K562 (cell line): ENCODE measurements around the gene CYSTM1. TPM values are rescaled to one million over a fixed set of nuclear protein-coding genes. Genes with fewer than 3 reads are reported as not detected.

Experiments
- ATAC-seq: fragments of 200-7000 bp; cut with Tn5 transposase; 3 replicates; pipeline ENCODE4 v1.9.1; 2020; ENCODE audit warnings: moderate library complexity
- BruUV-seq: library from RNA; stranded (reverse); fragments of 400-500 nt; replicated peaks from 2 replicates; lab custom pipeline; 2021; lab: Mats Ljungman, UMichigan
- CTCF ChIA-PET: fragments of 300-600 bp; formaldehyde crosslinking; extraction: SDS; loops from one replicate; lab custom pipeline; 2021; ENCODE audit warnings: low intra/inter-chr PET ratio; lab: Yijun Ruan, JAX
- POLR2A ChIA-PET: fragments of 300-600, 350-650 bp; sonication (Branson Sonifier 250); formaldehyde crosslinking; extraction: SDS; loops from one replicate; lab custom pipeline; 2021; ENCODE audit warnings: antibody characterized with exemption, inconsistent platforms; lab: Yijun Ruan, JAX
- DNase-seq, 4 experiments: peaks; one replicate each; pipeline versions ENCODE4 v3.0.0 to v3.0.0-alpha.2; 2011 to 2018; ENCODE audit warnings: low spot score in 3 of 4, mixed read lengths in 3 of 4; ENCODE audit errors: extremely low read depth in 1 of 4
- FAIRE-seq: peaks from 2 replicates; lab custom pipeline; 2011; peaks lifted over from hg19 to GRCh38; lab: Jason Lieb, UNC
- H2AFZ ChIP-seq: 2 replicates; pipeline ENCODE4 v1.6.0; 2011; ENCODE audit warnings: low read depth, low read length, control low read depth, inconsistent platforms
- H3K27ac ChIP-seq: fragments of 200-600 bp; 3 replicates; pipeline ENCODE4 v1.8.0; 2011; ENCODE audit warnings: low read depth, mild to moderate bottlenecking, control low read depth, inconsistent platforms, low read length, moderate library complexity, mixed read lengths; ENCODE audit errors: extremely low read depth
- H3K27me3 ChIP-seq, 2 experiments: fragments of 300-600 bp in 1 of 2; 2 replicates in 1 of 2; 3 replicates in 1 of 2; pipeline versions ENCODE4 v1.6.0 to v1.8.0; 2011; ENCODE audit warnings: inconsistent platforms in 2 of 2, low read length in 2 of 2, mild to moderate bottlenecking in 1 of 2, mixed read lengths in 1 of 2, moderate library complexity in 1 of 2; ENCODE audit not compliant: control insufficient read depth in 2 of 2, insufficient read depth in 2 of 2
- H3K36me3 ChIP-seq: fragments of 300-600 bp; 3 replicates; pipeline ENCODE4 v1.8.0; 2011; ENCODE audit warnings: mild to moderate bottlenecking, low read length, inconsistent platforms; ENCODE audit not compliant: control insufficient read depth, insufficient read depth
- H3K4me1 ChIP-seq, 2 experiments: fragments of 200-600 bp in 1 of 2; replicated peaks in 1 of 2; 2 replicates in 1 of 2; 3 replicates in 1 of 2; pipeline versions ENCODE4 v1.5.1 to v1.8.0; 2011; ENCODE audit warnings: inconsistent platforms in 2 of 2, low read length in 2 of 2, mild to moderate bottlenecking in 1 of 2, mixed read lengths in 1 of 2, moderate library complexity in 1 of 2; ENCODE audit not compliant: control insufficient read depth in 2 of 2, insufficient read depth in 2 of 2
- H3K4me2 ChIP-seq: 2 replicates; pipeline ENCODE4 v1.6.1; 2011; ENCODE audit warnings: low read length, control low read depth, inconsistent platforms, mixed read lengths; ENCODE audit not compliant: insufficient read depth
- H3K4me3 ChIP-seq: fragments of 200-600 bp; sonication (generic), shearing (Covaris generic); 2 replicates; pipeline ENCODE4 v1.5.1; 2016; ENCODE audit warnings: control low read depth, inconsistent platforms
- H3K79me2 ChIP-seq: fragments of 200-600 bp; 3 replicates; pipeline ENCODE4 v1.8.0; 2011; ENCODE audit warnings: low read length, inconsistent platforms; ENCODE audit not compliant: control insufficient read depth, insufficient read depth
- H3K9ac ChIP-seq, 2 experiments: 2 replicates each; pipeline versions ENCODE4 v1.6.0 to v1.6.1; 2011; ENCODE audit warnings: low read depth in 2 of 2, low read length in 2 of 2, control low read depth in 1 of 2, inconsistent platforms in 1 of 2, mild to moderate bottlenecking in 1 of 2, mixed read lengths in 1 of 2; ENCODE audit not compliant: insufficient read depth in 1 of 2
- H3K9me1 ChIP-seq: one replicate; pipeline ENCODE4 v1.6.0; 2011; ENCODE audit warnings: inconsistent platforms, mild to moderate bottlenecking, low read length, moderate library complexity; ENCODE audit not compliant: control insufficient read depth, insufficient read depth
- H3K9me3 ChIP-seq: replicated peaks from 2 replicates; pipeline ENCODE4 v1.5.1; 2011; ENCODE audit warnings: low read depth, low read length, inconsistent platforms; ENCODE audit not compliant: control insufficient read depth, insufficient read depth
- H4K20me1 ChIP-seq: replicated peaks from 2 replicates; pipeline ENCODE4 v1.6.1; 2011; ENCODE audit warnings: low read length, inconsistent platforms, mixed read lengths; ENCODE audit not compliant: control insufficient read depth, insufficient read depth
- HEY1 ChIP-seq: fragments of 250-450 bp; sonication (Bioruptor Pico); IDR thresholded peaks from 2 replicates; pipeline ENCODE4 v1.5.0; 2020; ENCODE audit warnings: mild to moderate bottlenecking, moderate library complexity, borderline replicate concordance
- SAFB2 ChIP-seq: fragments of 200-400 bp; formaldehyde crosslinking; IDR thresholded peaks from 2 replicates; pipeline ENCODE4 v1.6.1; 2018; ENCODE audit warnings: borderline replicate concordance, low read length, low read depth, moderate library complexity; ENCODE audit not compliant: severe bottlenecking
- ZC3H4 ChIP-seq: sonication (generic); formaldehyde crosslinking; IDR thresholded peaks from 2 replicates; pipeline ENCODE4 v1.9.0; 2021; ENCODE audit warnings: missing genetic modification reagents, borderline replicate concordance
- ZEB2 ChIP-seq: fragments of 450-650 bp; IDR thresholded peaks from 2 replicates; pipeline ENCODE4 v1.6.1; 2016
- ZNF134 ChIP-seq: fragments of 250-450 bp; sonication (Bioruptor Pico); conservative IDR thresholded peaks from 2 replicates; pipeline ENCODE4 v1.4.0; 2020
- ZNF766 ChIP-seq: fragments of 200-800 bp; sonication (Bioruptor generic); conservative IDR thresholded peaks from 2 replicates; pipeline ENCODE4 v1.6.1; 2016; ENCODE audit warnings: missing genetic modification characterization, missing compliant biosample characterization
- WGBS: fragments of 100-300 bp; shearing (Covaris generic); methylation state at CpG from one replicate; pipeline ENCODE4 v1.1.6; 2016; ENCODE audit warnings: low coverage, mixed read lengths; ENCODE audit not compliant: insufficient coverage; ENCODE audit errors: missing lambda C conversion rate; 5-methylcytosine and 5-hydroxymethylcytosine counted together
- in situ Hi-C: fragments of 300-500 bp; cut with MboI; formaldehyde crosslinking; loops from 4 replicates; pipeline ENCODE4 v1.15.0; 2018; ENCODE audit warnings: inconsistent platforms, mixed read lengths
- intact Hi-C: fragments of 100-400 bp; cut with micrococcal nuclease; formaldehyde crosslinking; loops from 2 replicates; pipeline ENCODE4 v1.14.2; 2022
- polyA plus RNA-seq, 8 experiments: library from polyadenylated mRNA; depleted of rRNA in 4 of 8; stranded (reverse) in 5 of 8; unstranded in 3 of 8; fragments of >200 nt; fragmentation: Nextera tagmentation in 2 of 8; fragmentation: Illumina TruSeq in 1 of 8; extraction: Ambion mirVana in 2 of 8; extraction: Trizol in 1 of 8; gene quantifications; 2 replicates each; pipeline versions ENCODE4 v1.2.1 to v1.2.3, GENCODE V29; 2011 to 2014; ENCODE audit warnings: inconsistent platforms in 1 of 8, missing spikeins in 1 of 8
- total RNA-seq, 7 experiments: library from RNA; depleted of rRNA in 6 of 7; stranded (reverse); fragments of >200 nt in 6 of 7; fragmentation: Illumina TruSeq in 2 of 7; extraction: Trizol in 2 of 7; gene quantifications; 2 replicates each; pipeline versions ENCODE4 v1.2.1 to v1.2.3, GENCODE V29; 2011 to 2021; ENCODE audit warnings: low replicate concordance in 1 of 7
- TF ChIP-seq, protein P1 (sequence below): fragments of 250-450 bp; sonication (Bioruptor Pico); IDR thresholded peaks from 2 replicates; pipeline ENCODE4 v1.6.1; 2021; ENCODE audit warnings: mild to moderate bottlenecking
- TF ChIP-seq, protein P2 (sequence below): fragments of 200-600 bp; sonication (generic); IDR thresholded peaks from one replicate; pipeline ENCODE4 v1.6.1; 2012; ENCODE audit warnings: mild to moderate bottlenecking, low read depth, low read length, inconsistent platforms
- TF ChIP-seq, protein P3 (sequence below): sonication (generic); formaldehyde crosslinking; IDR thresholded peaks from 2 replicates; pipeline ENCODE4 v1.8.1; 2023; ENCODE audit warnings: mild to moderate bottlenecking, missing genetic modification reagents

CYSTM1 gene
- total and polyA plus RNA-seq, 9 of the 15 experiments (the other 6 are each of a cell fraction or from before 2014, with no cell fraction given): 76.1 to 422 (median 108) TPM

DNA sequence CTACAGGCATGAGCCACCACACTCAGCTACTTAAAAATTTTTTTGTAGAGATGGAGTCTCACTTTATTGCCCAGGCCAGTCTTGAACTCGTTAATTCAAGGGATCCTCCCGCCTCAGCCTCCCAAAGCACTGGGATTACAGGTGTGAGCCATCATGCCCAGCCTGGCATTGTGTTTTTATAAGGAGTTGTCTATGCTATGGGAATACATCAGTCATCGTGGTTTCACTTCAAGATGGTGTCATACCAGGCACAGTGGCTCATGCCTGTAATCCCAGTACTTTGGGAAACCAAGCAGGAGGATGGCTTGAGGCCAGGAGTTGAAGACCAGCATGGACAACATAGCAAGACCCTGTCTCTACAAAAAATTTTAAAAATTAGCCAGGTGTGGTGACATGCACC lies 49.7 kb downstream of the CYSTM1 start:
- intact Hi-C loops: no loop called here
- in situ Hi-C loops: no loop called here
- Histone ChIP-seq H3K4me2 (no peak overlapping the region), H3K27ac (no peak overlapping the region), H3K36me3 (peaks cover 15% of the 10 kb centered on the region; the same call in 2 of the 3 replicates), H3K9ac (no peak overlapping the region), H3K79me2 (peaks cover 58% of the 10 kb centered on the region), H3K27me3 (no peaks in the 10 kb centered on the region), H3K4me3 (no peak overlapping the region), H3K9me1 (peaks cover 4% of the 10 kb centered on the region), H2AFZ (no peak overlapping the region), H3K4me1 (peaks cover 16 to 49% of the 10 kb centered on the region in 2 experiments), H4K20me1 (0 out of 2 replicates have a peak, but pooled peaks cover 3% of the 10 kb centered on the region), H3K9me3 (no peaks in the 10 kb centered on the region)
- ATAC-seq (no peak), FAIRE-seq (no peak), DNase-seq (no peak)
- no TSS peak for BruUV-seq
- ChIA-PET POLR2A (interaction anchor here (0.6 to 2.0 kb wide), 5 partner anchors 8 to 410 kb away, joined by 3 to 7 read pairs (median 3); no protein-coding TSS in a partner anchor), CTCF (no interaction called here)
- WGBS: 91% methylated on average over 3 of the region's 3 CpGs
- TF ChIP-seq ZNF766 (CRISPR knock-in tag) (no peak), ZNF134 (no peak), ZEB2 (no peak), HEY1 (no peak), ZC3H4 (no peak), SAFB2 (no peak)
- TF ChIP-seq, protein P1, sequence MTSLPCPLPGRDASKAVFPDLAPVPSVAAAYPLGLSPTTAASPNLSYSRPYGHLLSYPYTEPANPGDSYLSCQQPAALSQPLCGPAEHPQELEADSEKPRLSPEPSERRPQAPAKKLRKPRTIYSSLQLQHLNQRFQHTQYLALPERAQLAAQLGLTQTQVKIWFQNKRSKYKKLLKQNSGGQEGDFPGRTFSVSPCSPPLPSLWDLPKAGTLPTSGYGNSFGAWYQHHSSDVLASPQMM (CRISPR knock-in tag): no peak
- TF ChIP-seq, protein P2, sequence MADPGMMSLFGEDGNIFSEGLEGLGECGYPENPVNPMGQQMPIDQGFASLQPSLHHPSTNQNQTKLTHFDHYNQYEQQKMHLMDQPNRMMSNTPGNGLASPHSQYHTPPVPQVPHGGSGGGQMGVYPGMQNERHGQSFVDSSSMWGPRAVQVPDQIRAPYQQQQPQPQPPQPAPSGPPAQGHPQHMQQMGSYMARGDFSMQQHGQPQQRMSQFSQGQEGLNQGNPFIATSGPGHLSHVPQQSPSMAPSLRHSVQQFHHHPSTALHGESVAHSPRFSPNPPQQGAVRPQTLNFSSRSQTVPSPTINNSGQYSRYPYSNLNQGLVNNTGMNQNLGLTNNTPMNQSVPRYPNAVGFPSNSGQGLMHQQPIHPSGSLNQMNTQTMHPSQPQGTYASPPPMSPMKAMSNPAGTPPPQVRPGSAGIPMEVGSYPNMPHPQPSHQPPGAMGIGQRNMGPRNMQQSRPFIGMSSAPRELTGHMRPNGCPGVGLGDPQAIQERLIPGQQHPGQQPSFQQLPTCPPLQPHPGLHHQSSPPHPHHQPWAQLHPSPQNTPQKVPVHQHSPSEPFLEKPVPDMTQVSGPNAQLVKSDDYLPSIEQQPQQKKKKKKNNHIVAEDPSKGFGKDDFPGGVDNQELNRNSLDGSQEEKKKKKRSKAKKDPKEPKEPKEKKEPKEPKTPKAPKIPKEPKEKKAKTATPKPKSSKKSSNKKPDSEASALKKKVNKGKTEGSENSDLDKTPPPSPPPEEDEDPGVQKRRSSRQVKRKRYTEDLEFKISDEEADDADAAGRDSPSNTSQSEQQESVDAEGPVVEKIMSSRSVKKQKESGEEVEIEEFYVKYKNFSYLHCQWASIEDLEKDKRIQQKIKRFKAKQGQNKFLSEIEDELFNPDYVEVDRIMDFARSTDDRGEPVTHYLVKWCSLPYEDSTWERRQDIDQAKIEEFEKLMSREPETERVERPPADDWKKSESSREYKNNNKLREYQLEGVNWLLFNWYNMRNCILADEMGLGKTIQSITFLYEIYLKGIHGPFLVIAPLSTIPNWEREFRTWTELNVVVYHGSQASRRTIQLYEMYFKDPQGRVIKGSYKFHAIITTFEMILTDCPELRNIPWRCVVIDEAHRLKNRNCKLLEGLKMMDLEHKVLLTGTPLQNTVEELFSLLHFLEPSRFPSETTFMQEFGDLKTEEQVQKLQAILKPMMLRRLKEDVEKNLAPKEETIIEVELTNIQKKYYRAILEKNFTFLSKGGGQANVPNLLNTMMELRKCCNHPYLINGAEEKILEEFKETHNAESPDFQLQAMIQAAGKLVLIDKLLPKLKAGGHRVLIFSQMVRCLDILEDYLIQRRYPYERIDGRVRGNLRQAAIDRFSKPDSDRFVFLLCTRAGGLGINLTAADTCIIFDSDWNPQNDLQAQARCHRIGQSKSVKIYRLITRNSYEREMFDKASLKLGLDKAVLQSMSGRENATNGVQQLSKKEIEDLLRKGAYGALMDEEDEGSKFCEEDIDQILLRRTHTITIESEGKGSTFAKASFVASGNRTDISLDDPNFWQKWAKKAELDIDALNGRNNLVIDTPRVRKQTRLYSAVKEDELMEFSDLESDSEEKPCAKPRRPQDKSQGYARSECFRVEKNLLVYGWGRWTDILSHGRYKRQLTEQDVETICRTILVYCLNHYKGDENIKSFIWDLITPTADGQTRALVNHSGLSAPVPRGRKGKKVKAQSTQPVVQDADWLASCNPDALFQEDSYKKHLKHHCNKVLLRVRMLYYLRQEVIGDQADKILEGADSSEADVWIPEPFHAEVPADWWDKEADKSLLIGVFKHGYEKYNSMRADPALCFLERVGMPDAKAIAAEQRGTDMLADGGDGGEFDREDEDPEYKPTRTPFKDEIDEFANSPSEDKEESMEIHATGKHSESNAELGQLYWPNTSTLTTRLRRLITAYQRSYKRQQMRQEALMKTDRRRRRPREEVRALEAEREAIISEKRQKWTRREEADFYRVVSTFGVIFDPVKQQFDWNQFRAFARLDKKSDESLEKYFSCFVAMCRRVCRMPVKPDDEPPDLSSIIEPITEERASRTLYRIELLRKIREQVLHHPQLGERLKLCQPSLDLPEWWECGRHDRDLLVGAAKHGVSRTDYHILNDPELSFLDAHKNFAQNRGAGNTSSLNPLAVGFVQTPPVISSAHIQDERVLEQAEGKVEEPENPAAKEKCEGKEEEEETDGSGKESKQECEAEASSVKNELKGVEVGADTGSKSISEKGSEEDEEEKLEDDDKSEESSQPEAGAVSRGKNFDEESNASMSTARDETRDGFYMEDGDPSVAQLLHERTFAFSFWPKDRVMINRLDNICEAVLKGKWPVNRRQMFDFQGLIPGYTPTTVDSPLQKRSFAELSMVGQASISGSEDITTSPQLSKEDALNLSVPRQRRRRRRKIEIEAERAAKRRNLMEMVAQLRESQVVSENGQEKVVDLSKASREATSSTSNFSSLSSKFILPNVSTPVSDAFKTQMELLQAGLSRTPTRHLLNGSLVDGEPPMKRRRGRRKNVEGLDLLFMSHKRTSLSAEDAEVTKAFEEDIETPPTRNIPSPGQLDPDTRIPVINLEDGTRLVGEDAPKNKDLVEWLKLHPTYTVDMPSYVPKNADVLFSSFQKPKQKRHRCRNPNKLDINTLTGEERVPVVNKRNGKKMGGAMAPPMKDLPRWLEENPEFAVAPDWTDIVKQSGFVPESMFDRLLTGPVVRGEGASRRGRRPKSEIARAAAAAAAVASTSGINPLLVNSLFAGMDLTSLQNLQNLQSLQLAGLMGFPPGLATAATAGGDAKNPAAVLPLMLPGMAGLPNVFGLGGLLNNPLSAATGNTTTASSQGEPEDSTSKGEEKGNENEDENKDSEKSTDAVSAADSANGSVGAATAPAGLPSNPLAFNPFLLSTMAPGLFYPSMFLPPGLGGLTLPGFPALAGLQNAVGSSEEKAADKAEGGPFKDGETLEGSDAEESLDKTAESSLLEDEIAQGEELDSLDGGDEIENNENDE: no peak
- TF ChIP-seq, protein P3, sequence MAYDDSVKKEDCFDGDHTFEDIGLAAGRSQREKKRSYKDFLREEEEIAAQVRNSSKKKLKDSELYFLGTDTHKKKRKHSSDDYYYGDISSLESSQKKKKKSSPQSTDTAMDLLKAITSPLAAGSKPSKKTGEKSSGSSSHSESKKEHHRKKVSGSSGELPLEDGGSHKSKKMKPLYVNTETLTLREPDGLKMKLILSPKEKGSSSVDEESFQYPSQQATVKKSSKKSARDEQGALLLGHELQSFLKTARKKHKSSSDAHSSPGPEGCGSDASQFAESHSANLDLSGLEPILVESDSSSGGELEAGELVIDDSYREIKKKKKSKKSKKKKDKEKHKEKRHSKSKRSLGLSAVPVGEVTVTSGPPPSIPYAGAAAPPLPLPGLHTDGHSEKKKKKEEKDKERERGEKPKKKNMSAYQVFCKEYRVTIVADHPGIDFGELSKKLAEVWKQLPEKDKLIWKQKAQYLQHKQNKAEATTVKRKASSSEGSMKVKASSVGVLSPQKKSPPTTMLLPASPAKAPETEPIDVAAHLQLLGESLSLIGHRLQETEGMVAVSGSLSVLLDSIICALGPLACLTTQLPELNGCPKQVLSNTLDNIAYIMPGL (CRISPR knock-in tag): no peak
